Activated naive CD8-positive, alpha-beta T cell (primary cell): ENCODE results near the gene PGP.

ENCODE experiments used
- H3K27ac Mint-ChIP-seq: one replicate; pipeline ENCODE4 v1.8.0; 2021; ENCODE audit warnings: mixed read lengths
- H3K27me3 Mint-ChIP-seq: one replicate; pipeline ENCODE4 v1.8.0; 2021; ENCODE audit warnings: mixed read lengths
- H3K36me3 Mint-ChIP-seq: one replicate; pipeline ENCODE4 v1.8.0; 2021; ENCODE audit warnings: mixed read lengths
- H3K4me1 Mint-ChIP-seq: one replicate; pipeline ENCODE4 v1.8.0; 2021; ENCODE audit warnings: low read depth, mixed read lengths
- H3K4me3 Mint-ChIP-seq: one replicate; pipeline ENCODE4 v1.8.0; 2021; ENCODE audit warnings: mild to moderate bottlenecking, mixed read lengths
- H3K9me3 Mint-ChIP-seq: one replicate; pipeline ENCODE4 v1.8.0; 2021; ENCODE audit warnings: low read depth, mixed read lengths

PGP gene

GRCh38 chr16:2212362-2213324, 2.0 kb downstream of the PGP start:
- Mint-ChIP-seq H3K27me3 (no peaks in the 10 kb centered on the region), H3K9me3 (no peaks in the 10 kb centered on the region), H3K27ac (peak overlapping the region; percentile 41), H3K4me1 (peaks cover 16% of the 10 kb centered on the region), H3K4me3 (peak overlapping the region; percentile 91), H3K36me3 (peaks cover 5% of the 10 kb centered on the region)

DNA sequence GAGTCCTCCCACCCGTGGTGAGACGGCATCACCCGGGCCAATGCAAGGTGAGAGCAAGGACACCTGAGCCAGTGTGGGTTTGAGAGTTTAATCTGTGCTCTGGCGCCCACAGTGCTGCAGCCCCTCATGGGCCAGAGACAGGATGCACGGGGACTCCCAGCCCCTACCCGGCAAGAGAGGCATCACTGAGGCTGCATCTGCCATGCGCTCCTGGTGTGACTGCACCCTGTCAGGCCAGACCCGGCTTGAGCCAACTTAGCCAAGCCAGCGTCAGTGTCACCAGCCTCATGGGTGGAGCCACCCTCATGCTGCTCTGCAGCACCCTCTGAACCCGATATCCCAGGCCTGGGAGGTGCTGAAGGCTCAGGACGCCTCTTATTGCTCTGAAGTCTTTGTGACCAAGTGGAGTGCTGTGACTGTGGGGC, 2.7 kb downstream of the PGP start:
- no peaks in the 10 kb centered on the region for H3K9me3 Mint-ChIP-seq
- peak overlapping the region; percentile 58 for H3K4me3 Mint-ChIP-seq
- no peaks in the 10 kb centered on the region for H3K27me3 Mint-ChIP-seq
- H3K27ac Mint-ChIP-seq = no peak overlapping the region
- peaks cover 20% of the 10 kb centered on the region for H3K4me1 Mint-ChIP-seq
- H3K36me3 Mint-ChIP-seq = peaks cover 7% of the 10 kb centered on the region

GRCh38 chr16:2210386-2211365, 4.0 kb downstream of the PGP start, which contains the start of gene BRICD5:
BRICD5 (minus strand) TSS chr16:2210863; CDS start chr16:2210833, 30 bp downstream.
- H3K4me1 Mint-ChIP-seq = peaks cover 22% of the 10 kb centered on the region
- H3K27me3 Mint-ChIP-seq = no peaks in the 10 kb centered on the region
- no peaks in the 10 kb centered on the region for H3K9me3 Mint-ChIP-seq
- H3K36me3 Mint-ChIP-seq = peaks cover 9% of the 10 kb centered on the region
- H3K4me3 Mint-ChIP-seq = no peak within 1 kb of the TSS
- H3K27ac Mint-ChIP-seq = no peak within 1 kb of the TSS

DNA sequence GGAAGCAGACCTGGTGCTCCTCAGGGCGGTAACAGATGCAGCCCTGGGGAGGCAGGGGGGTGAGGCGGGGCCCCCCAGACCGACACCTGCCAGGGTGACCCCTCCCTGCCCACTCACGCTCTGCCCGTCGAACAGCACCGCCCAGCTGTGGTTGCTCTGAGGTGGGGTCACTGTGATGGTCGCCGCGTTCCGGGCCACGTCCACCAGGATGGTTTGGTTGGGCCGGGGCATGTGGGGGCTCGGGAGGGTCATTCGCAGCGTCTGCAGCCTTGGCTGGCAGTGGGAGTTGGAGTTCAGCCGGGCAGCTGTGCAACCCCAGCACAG, 4.7 kb downstream of the PGP start:
- Mint-ChIP-seq H3K27ac (no peak overlapping the region), H3K4me1 (peaks cover 22% of the 10 kb centered on the region), H3K4me3 (no peak overlapping the region), H3K9me3 (no peaks in the 10 kb centered on the region), H3K27me3 (no peaks in the 10 kb centered on the region), H3K36me3 (peaks cover 9% of the 10 kb centered on the region)

GRCh38 chr16:2209258-2210008, 5.2 kb downstream of the PGP start:
- Mint-ChIP-seq H3K27ac (no peak overlapping the region), H3K9me3 (no peaks in the 10 kb centered on the region), H3K4me3 (no peak overlapping the region), H3K36me3 (peaks cover 9% of the 10 kb centered on the region), H3K27me3 (no peaks in the 10 kb centered on the region), H3K4me1 (peaks cover 26% of the 10 kb centered on the region)

DNA sequence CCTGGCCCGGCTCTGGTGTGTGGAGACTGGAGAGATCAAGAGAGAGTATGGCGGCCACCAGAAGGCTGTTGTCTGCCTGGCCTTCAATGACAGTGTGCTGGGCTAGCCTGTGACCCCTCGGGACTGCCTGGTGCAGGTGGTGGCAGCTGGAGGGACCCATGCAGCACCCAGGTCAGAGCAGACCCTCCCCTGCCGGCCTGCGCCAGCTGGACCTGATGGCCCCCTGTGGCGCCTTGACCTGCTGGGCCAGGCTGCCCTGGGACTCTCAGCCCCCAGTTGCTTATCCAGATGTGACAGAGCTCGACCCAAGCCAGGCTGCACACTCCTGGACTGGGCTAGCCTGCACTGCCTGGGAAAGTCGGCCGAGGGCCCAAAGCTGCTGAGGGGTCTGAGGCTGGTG, 5.9 kb downstream of the PGP start:
- H3K4me1 Mint-ChIP-seq = peaks cover 29% of the 10 kb centered on the region
- no peaks in the 10 kb centered on the region for H3K27me3 Mint-ChIP-seq
- no peaks in the 10 kb centered on the region for H3K9me3 Mint-ChIP-seq
- H3K27ac Mint-ChIP-seq = no peak overlapping the region
- H3K4me3 Mint-ChIP-seq = no peak overlapping the region
- H3K36me3 Mint-ChIP-seq = peaks cover 9% of the 10 kb centered on the region

- Mint-ChIP-seq H3K4me1 (peaks cover 27% of the 10 kb centered on the region), H3K9me3 (no peaks in the 10 kb centered on the region), H3K4me3 (no peak overlapping the region), H3K36me3 (peaks cover 7% of the 10 kb centered on the region), H3K27me3 (no peaks in the 10 kb centered on the region), H3K27ac (no peak overlapping the region)
Measured at GRCh38 chr16:2208308-2208707, 6.3 kb downstream of the PGP start.

- peak overlapping the region; percentile 58 for H3K27ac Mint-ChIP-seq
- peaks cover 7% of the 10 kb centered on the region for H3K36me3 Mint-ChIP-seq
- peak overlapping the region; percentile 90 for H3K4me3 Mint-ChIP-seq
- H3K9me3 Mint-ChIP-seq = no peaks in the 10 kb centered on the region
- H3K27me3 Mint-ChIP-seq = no peaks in the 10 kb centered on the region
- H3K4me1 Mint-ChIP-seq = peaks cover 23% of the 10 kb centered on the region
Measured at GRCh38 chr16:2207872-2208271, 6.8 kb downstream of the PGP start.

DNA sequence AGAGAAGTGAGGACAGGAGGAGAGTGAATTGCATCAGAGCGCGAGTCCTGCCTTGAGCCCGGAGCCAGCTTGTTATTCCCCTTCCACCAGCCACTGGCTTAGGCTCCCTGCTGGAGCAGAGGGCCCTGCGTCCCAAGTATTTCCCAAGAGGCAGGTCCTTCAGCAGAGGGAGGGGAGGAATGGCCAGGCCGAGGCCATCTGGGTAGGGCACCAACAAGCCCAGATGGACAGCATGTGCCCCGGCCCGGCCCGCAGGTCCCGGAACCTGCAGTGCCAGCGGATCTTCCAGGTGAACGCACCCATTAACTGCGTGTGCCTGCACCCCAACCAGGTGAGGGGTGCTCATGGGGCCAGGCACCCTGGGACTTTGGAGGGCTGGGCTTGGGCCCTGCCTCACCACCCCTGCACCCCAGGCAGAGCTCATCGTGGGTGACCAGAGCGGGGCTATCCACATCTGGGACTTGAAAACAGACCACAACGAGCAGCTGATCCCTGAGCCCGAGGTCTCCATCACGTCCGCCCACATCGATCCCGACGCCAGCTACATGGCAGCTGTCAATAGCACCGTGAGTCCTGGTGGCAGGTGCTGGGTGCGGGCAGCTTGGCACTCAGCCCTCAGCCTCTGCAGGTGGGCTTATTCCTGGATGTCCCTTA, 7.7 kb downstream of the PGP start:
- Mint-ChIP-seq H3K27ac (no peak overlapping the region), H3K4me3 (peak overlapping the region; percentile 90), H3K36me3 (peaks cover 5% of the 10 kb centered on the region), H3K9me3 (no peaks in the 10 kb centered on the region), H3K27me3 (no peaks in the 10 kb centered on the region), H3K4me1 (peaks cover 17% of the 10 kb centered on the region)

DNA sequence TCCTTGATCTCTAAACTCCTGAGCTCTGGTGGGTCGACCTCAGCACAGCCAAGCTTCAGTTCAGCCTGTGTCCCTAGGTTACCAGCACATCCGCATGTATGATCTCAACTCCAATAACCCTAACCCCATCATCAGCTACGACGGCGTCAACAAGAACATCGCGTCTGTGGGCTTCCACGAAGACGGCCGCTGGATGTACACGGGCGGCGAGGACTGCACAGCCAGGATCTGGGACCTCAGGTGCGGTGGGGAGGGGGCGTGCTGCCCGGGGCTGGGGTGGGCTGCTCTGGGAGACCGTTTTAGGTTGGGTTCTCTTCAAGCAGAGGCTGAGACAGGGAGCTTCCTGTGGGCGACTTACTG, 8.2 kb downstream of the PGP start:
- H3K36me3 Mint-ChIP-seq = peaks cover 5% of the 10 kb centered on the region
- no peaks in the 10 kb centered on the region for H3K27me3 Mint-ChIP-seq
- H3K9me3 Mint-ChIP-seq = no peaks in the 10 kb centered on the region
- H3K27ac Mint-ChIP-seq = peak overlapping the region; percentile 80
- peaks cover 15% of the 10 kb centered on the region for H3K4me1 Mint-ChIP-seq
- peak overlapping the region; percentile 90 for H3K4me3 Mint-ChIP-seq

- Mint-ChIP-seq H3K27ac (peak overlapping the region; percentile 80), H3K36me3 (peaks cover 5% of the 10 kb centered on the region), H3K4me1 (peaks cover 15% of the 10 kb centered on the region), H3K4me3 (peak overlapping the region; percentile 90), H3K27me3 (no peaks in the 10 kb centered on the region), H3K9me3 (no peaks in the 10 kb centered on the region)
Measured at GRCh38 chr16:2205967-2206313, 8.7 kb downstream of the PGP start.

DNA sequence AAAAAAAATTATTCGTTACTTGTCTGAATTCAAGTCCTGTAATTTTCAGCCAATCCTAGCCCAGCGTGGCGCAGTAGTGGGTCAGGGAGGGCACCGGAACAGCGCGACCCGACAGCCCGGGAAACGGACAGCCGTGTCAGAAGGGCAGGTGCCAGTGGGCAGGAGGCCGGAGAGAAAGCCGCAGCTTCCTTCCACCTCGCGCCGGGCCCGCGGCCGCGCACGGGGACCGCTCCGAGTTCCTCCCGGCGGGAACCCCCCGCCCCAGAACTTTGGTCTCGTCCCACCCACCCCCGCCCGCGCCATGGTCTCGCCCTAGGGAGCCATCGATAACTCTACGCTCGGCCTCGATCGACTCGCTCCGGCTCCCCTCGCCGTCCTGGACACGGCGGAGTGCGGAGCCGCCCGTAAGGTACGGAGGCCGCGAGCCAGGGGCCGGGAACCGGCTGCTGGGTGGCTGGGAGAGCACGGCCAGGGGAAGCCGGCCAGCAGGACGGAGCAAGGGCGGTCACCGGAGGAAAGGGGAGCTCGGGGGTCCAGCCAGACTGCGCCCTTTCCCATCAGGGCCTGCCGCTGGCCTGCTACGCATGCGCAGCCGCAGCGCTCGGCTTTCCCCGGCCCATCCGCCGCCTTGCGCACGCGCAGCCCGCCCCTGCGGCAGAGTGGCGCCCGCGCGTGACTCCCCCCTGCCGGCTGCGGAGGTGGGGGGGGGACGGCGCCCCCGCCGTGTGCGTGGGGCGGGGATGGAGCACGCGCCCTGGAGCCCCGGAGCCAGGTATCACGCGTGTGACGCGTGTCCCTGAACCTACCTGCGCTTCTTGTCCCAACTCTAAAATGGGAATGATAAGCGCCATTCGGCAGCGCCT, 9.3 kb downstream of the PGP start, which contains the start of gene MLST8:
MLST8 (plus strand) TSS at position 351 of the 863 bp plus-strand sequence. CDS start 632 bp downstream, outside the sequence.
- no peaks in the 10 kb centered on the region for H3K27me3 Mint-ChIP-seq
- peaks cover 15% of the 10 kb centered on the region for H3K4me1 Mint-ChIP-seq
- peak within 1 kb of the TSS; percentile 90 for H3K4me3 Mint-ChIP-seq
- no peaks in the 10 kb centered on the region for H3K9me3 Mint-ChIP-seq
- H3K27ac Mint-ChIP-seq = peak within 1 kb of the TSS; percentile 88
- peaks cover 5% of the 10 kb centered on the region for H3K36me3 Mint-ChIP-seq

DNA sequence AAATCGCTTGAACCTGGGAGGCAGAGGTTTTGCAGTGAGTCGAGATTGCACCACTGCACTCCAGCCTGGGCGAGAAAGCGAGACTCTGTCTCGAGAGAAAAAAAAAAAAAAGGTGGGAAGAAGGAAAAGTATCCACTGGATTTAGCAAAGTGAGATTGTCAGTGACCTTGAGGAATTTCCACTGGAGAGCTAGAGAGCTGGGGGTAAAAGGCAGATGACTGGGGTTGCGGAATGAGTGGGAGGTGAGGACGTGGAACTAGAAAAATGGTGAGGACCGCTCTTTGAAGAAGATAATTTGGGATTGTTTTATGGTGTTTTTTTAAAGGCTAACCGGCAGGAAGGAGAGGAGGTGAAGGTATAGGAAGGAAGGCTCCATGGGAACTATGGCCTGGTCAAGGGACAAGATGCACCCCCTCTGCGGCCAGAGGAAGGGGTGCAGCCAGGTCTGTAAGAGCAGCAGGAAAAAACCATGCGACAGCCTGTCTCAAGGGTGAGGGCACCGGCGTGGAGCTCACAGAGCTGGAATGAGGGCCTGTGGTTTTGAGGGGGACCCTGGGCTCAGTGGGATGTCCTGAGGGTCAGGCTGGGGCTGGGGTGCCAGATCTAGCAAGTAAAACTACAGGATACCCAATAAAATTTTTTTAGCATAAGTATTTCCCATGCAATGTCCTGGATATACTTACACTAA, 10.1 kb downstream of the PGP start:
- Mint-ChIP-seq H3K9me3 (no peaks in the 10 kb centered on the region), H3K27me3 (no peaks in the 10 kb centered on the region), H3K27ac (peak overlapping the region; percentile 62), H3K36me3 (peaks cover 5% of the 10 kb centered on the region), H3K4me1 (peaks cover 15% of the 10 kb centered on the region), H3K4me3 (peak overlapping the region; percentile 76)
